BE2C (cell line): ENCODE results near the gene KCNAB1.

Experiments
- DNase-seq: peaks from one replicate; pipeline ENCODE4 v3.0.0-alpha.2; 2020
- H3K27me3 ChIP-seq: fragments of 250-450 bp; sonication (Bioruptor Pico); 2 replicates; pipeline ENCODE4 v1.5.1; 2020; ENCODE audit warnings: mild to moderate bottlenecking
- H3K36me3 ChIP-seq: fragments of 250-450 bp; sonication (Bioruptor Pico); 2 replicates; pipeline ENCODE4 v1.5.1; 2020; ENCODE audit warnings: mild to moderate bottlenecking
- H3K4me1 ChIP-seq: fragments of 250-450 bp; sonication (Bioruptor Pico); 2 replicates; pipeline ENCODE4 v1.5.1; 2020
- H3K4me3 ChIP-seq: 2 replicates; pipeline ENCODE4 v1.5.1; 2011; ENCODE audit warnings: low read depth, low read length
- H3K9me3 ChIP-seq: fragments of 250-450 bp; sonication (Bioruptor Pico); 2 replicates; pipeline ENCODE4 v1.5.1; 2020
- CTCF ChIP-seq: IDR thresholded peaks from 2 replicates; pipeline ENCODE4 v1.5.1; 2012; ENCODE audit warnings: mild to moderate bottlenecking, low read depth, low read length

Gene KCNAB1

GRCh38 chr3:156449710-156450574 is 329.6 kb downstream of the KCNAB1 start:
- H3K4me1 ChIP-seq = peaks cover 10% of the 10 kb centered on the region
- H3K27me3 ChIP-seq = no peaks in the 10 kb centered on the region
- peak; percentile 85 for TF ChIP-seq CTCF
- H3K9me3 ChIP-seq = no peaks in the 10 kb centered on the region
- no peak overlapping the region for H3K4me3 ChIP-seq
- H3K36me3 ChIP-seq = no peaks in the 10 kb centered on the region
- DNase-seq = peak; percentile 41

- no peak for TF ChIP-seq CTCF
- Histone ChIP-seq H3K36me3 (no peaks in the 10 kb centered on the region), H3K4me3 (no peak overlapping the region), H3K4me1 (no peaks in the 10 kb centered on the region; the same call in 1 of the 2 replicates), H3K9me3 (no peaks in the 10 kb centered on the region), H3K27me3 (no peaks in the 10 kb centered on the region)
- no peak for DNase-seq
These were observed 335.5 kb downstream of the KCNAB1 start for GRCh38 chr3:156455839-156456238.

GRCh38 chr3:156456771-156457224 is 336.4 kb downstream of the KCNAB1 start:
- DNase-seq = no peak
- TF ChIP-seq CTCF = no peak
- Histone ChIP-seq H3K36me3 (no peaks in the 10 kb centered on the region), H3K4me3 (no peak overlapping the region), H3K4me1 (peaks cover 4% of the 10 kb centered on the region), H3K9me3 (no peaks in the 10 kb centered on the region), H3K27me3 (no peaks in the 10 kb centered on the region)

- H3K36me3 ChIP-seq = no peaks in the 10 kb centered on the region
- peaks cover 4% of the 10 kb centered on the region for H3K4me1 ChIP-seq
- no peaks in the 10 kb centered on the region for H3K27me3 ChIP-seq
- no peak for TF ChIP-seq CTCF
- no peaks in the 10 kb centered on the region for H3K9me3 ChIP-seq
- no peak overlapping the region for H3K4me3 ChIP-seq
- no peak for DNase-seq
These were observed 339.1 kb downstream of the KCNAB1 start for GRCh38 chr3:156459434-156459833.

- Histone ChIP-seq H3K9me3 (no peaks in the 10 kb centered on the region), H3K36me3 (no peaks in the 10 kb centered on the region), H3K27me3 (no peaks in the 10 kb centered on the region), H3K4me1 (peaks cover 4% of the 10 kb centered on the region), H3K4me3 (no peak overlapping the region)
- TF ChIP-seq CTCF = no peak
- DNase-seq = no peak
These were observed 339.8 kb downstream of the KCNAB1 start for GRCh38 chr3:156460206-156460611.

- Histone ChIP-seq H3K9me3 (no peaks in the 10 kb centered on the region), H3K36me3 (no peaks in the 10 kb centered on the region), H3K4me3 (no peak overlapping the region), H3K27me3 (no peaks in the 10 kb centered on the region), H3K4me1 (peaks cover 4% of the 10 kb centered on the region)
- TF ChIP-seq CTCF = no peak
- no peak for DNase-seq
These were observed 341.5 kb downstream of the KCNAB1 start for GRCh38 chr3:156461889-156462288.
